Breast epithelium (tissue), 3 donors: Measurements from ENCODE around the gene RRAS2.

Experiments
- POLR2AphosphoS5 ChIP-seq, 3 donors: sonication (generic); formaldehyde crosslinking; IDR thresholded peaks; one replicate each; pipeline ENCODE4 v1.6.1; 2017; ENCODE audit warnings: antibody characterized with exemption in 3 of 3
- TF ChIP-seq, protein P1 (sequence below), 3 donors: fragments of 450-650 bp; IDR thresholded peaks; one replicate each; pipeline ENCODE4 v1.5.1; 2016 to 2017; ENCODE audit warnings: antibody characterized with exemption in 3 of 3, mild to moderate bottlenecking in 3 of 3, moderate library complexity in 3 of 3

DNA sequence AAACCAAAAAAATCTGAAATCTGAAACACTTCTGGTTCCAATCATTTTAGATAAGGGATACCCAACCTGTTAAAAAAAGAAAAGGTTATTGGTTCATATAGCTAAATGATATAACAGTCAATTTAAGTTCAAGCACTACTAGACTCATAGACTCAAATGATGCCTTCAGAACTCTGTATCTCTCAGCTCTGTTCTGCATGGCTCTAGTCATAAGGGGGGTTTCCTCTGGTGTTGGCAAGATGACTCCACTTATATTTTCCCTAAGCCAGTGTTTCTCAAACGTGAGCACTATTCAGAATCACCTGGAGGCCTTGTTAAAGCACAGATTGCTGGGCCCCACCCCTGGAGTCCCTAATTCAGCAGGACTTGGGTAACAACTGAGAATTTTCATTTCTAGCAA, 11.5 kb upstream of the RRAS2 start:
- TF ChIP-seq POLR2AphosphoS5 (IDR thresholded peaks at IDR 0.05): no peak
- TF ChIP-seq, protein P1, sequence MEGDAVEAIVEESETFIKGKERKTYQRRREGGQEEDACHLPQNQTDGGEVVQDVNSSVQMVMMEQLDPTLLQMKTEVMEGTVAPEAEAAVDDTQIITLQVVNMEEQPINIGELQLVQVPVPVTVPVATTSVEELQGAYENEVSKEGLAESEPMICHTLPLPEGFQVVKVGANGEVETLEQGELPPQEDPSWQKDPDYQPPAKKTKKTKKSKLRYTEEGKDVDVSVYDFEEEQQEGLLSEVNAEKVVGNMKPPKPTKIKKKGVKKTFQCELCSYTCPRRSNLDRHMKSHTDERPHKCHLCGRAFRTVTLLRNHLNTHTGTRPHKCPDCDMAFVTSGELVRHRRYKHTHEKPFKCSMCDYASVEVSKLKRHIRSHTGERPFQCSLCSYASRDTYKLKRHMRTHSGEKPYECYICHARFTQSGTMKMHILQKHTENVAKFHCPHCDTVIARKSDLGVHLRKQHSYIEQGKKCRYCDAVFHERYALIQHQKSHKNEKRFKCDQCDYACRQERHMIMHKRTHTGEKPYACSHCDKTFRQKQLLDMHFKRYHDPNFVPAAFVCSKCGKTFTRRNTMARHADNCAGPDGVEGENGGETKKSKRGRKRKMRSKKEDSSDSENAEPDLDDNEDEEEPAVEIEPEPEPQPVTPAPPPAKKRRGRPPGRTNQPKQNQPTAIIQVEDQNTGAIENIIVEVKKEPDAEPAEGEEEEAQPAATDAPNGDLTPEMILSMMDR (IDR thresholded peaks at IDR 0.05): no peak
